DOHH2 (cell line): ENCODE results near the gene FOXF2.
A peak's percentile ranks its signal among the peaks of the same experiment; 100 is the strongest.

Experiments
- H3F3A ChIP-seq: fragments of 200-600 bp; sonication (generic), shearing (Covaris generic); 2 replicates; pipeline ENCODE4 v1.6.0; 2016; ENCODE audit warnings: antibody characterized with exemption, mild to moderate bottlenecking; ENCODE audit not compliant: control insufficient read depth, insufficient read depth
- H3K27ac ChIP-seq: fragments of 200-600 bp; sonication (generic); 2 replicates; pipeline ENCODE4 v1.5.1; 2014; ENCODE audit warnings: low read depth, mild to moderate bottlenecking, low read length, moderate library complexity
- H3K27me3 ChIP-seq: fragments of 200-600 bp; sonication (generic); 2 replicates; pipeline ENCODE4 v1.6.1; 2014; ENCODE audit warnings: mild to moderate bottlenecking, low read length, mixed read lengths; ENCODE audit not compliant: control insufficient read depth
- H3K36me3 ChIP-seq: fragments of 200-600 bp; sonication (generic); 2 replicates; pipeline ENCODE4 v1.6.1; 2014; ENCODE audit warnings: mild to moderate bottlenecking, low read length, moderate library complexity, mixed read lengths; ENCODE audit not compliant: control insufficient read depth
- H3K4me1 ChIP-seq: fragments of 200-600 bp; sonication (generic); 2 replicates; pipeline ENCODE4 v1.6.1; 2014; ENCODE audit warnings: mild to moderate bottlenecking, low read length, mixed read lengths; ENCODE audit not compliant: control insufficient read depth
- H3K4me2 ChIP-seq: fragments of 200-600 bp; sonication (generic); 2 replicates; pipeline ENCODE4 v1.6.0; 2014; ENCODE audit warnings: mild to moderate bottlenecking, low read length, moderate library complexity
- H3K4me3 ChIP-seq: fragments of 200-600 bp; sonication (generic); 2 replicates; pipeline ENCODE4 v1.5.1; 2014; ENCODE audit warnings: mild to moderate bottlenecking, low read length, mixed read lengths
- H3K79me2 ChIP-seq: fragments of 200-600 bp; sonication (generic); 2 replicates; pipeline ENCODE4 v1.6.1; 2014; ENCODE audit warnings: mild to moderate bottlenecking, low read length, mixed read lengths; ENCODE audit not compliant: control insufficient read depth
- H3K9me2 ChIP-seq: fragments of 200-600 bp; sonication (generic); replicated peaks from 2 replicates; pipeline ENCODE4 v1.6.1; 2014; ENCODE audit warnings: mild to moderate bottlenecking, low read length, mixed read lengths; ENCODE audit not compliant: control insufficient read depth
- H3K9me3 ChIP-seq: fragments of 200-600 bp; sonication (generic); 2 replicates; pipeline ENCODE4 v1.6.1; 2014; ENCODE audit warnings: antibody characterized with exemption, low read length, mixed read lengths; ENCODE audit not compliant: control insufficient read depth, insufficient read depth
- H4K20me1 ChIP-seq: fragments of 200-600 bp; sonication (generic); 2 replicates; pipeline ENCODE4 v1.6.0; 2014; ENCODE audit warnings: low read depth, mild to moderate bottlenecking, antibody characterized with exemption, low read length, moderate library complexity; ENCODE audit not compliant: control insufficient read depth, insufficient read depth
- CTCF ChIP-seq: fragments of 200-600 bp; sonication (generic); IDR thresholded peaks from one replicate; pipeline ENCODE4 v1.5.1; 2014; ENCODE audit warnings: antibody characterized with exemption, mild to moderate bottlenecking, low read depth, low read length; ENCODE audit not compliant: poor library complexity, severe bottlenecking
- EZH2phosphoT487 ChIP-seq: fragments of 200-600 bp; sonication (generic); IDR thresholded peaks from 2 replicates; pipeline ENCODE4 v1.6.1; 2017; ENCODE audit warnings: borderline replicate concordance, mild to moderate bottlenecking, antibody characterized with exemption, low read length, moderate library complexity, mixed read lengths

Gene FOXF2

GRCh38 chr6:1380625-1381427 is 8.6 kb upstream of the FOXF2 start:
- H3F3A ChIP-seq: no peaks in the 10 kb centered on the region
- H4K20me1 ChIP-seq: no peaks in the 10 kb centered on the region
- H3K4me1 ChIP-seq: no peaks in the 10 kb centered on the region
- no peak for TF ChIP-seq EZH2phosphoT487
- TF ChIP-seq CTCF: no peak
- no peak overlapping the region for H3K4me3 ChIP-seq
- no peaks in the 10 kb centered on the region for H3K79me2 ChIP-seq
- H3K9me3 ChIP-seq: no peaks in the 10 kb centered on the region
- no peak overlapping the region for H3K4me2 ChIP-seq
- H3K27ac ChIP-seq: no peak overlapping the region
- no peaks in the 10 kb centered on the region for H3K9me2 ChIP-seq
- H3K27me3 ChIP-seq: peaks cover 20% of the 10 kb centered on the region
- H3K36me3 ChIP-seq: no peaks in the 10 kb centered on the region

DNA sequence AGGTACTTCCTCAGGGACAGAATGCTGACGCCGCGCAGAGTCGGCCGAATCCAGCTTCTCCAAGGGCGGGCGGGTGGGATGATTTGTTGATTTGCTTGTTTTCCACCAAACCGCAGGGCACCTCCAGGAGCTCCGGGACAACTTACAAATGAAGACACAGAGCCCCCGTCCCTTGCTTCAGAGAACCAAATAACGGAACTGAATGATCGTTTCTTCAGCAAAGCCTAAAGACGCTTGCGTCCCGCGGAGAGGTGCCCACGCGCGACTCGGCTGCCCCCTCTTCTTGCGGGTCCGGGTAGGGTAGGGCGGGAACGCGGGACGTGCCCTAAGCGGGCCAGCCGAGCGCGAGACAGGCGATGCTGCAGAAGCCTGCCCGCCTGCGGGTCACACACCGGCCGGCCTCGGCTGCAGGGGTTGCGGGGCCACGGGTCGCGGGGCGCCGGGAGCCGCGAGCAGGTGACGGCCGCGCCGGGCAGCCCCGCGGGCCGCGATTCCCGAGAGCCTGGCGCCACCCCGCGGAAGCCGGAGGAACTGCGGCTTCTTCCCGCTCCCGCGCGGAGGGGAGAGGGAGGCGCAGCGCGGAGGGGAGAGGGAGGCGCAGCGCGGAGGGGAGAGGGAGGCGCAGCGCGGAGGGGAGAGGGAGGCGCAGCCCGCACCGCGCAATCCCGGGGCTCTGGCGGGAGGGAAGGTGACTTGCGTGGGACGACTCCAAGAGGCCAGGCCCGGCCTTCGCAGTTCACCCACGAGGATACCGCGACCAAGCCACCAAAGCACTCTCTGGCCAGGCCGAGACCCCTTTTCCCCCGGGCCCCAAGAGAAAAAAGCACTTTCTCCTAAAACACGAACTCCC is 7.7 kb upstream of the FOXF2 start:
- Histone ChIP-seq H4K20me1 (no peaks in the 10 kb centered on the region), H3K79me2 (no peaks in the 10 kb centered on the region), H3K27ac (no peak overlapping the region), H3K9me3 (no peaks in the 10 kb centered on the region), H3K36me3 (no peaks in the 10 kb centered on the region), H3K4me2 (no peak overlapping the region), H3K4me1 (no peaks in the 10 kb centered on the region), H3F3A (no peaks in the 10 kb centered on the region), H3K27me3 (peaks cover 20% of the 10 kb centered on the region), H3K9me2 (no peaks in the 10 kb centered on the region), H3K4me3 (no peak overlapping the region)
- TF ChIP-seq CTCF (peak; percentile 52), EZH2phosphoT487 (no peak)

DNA sequence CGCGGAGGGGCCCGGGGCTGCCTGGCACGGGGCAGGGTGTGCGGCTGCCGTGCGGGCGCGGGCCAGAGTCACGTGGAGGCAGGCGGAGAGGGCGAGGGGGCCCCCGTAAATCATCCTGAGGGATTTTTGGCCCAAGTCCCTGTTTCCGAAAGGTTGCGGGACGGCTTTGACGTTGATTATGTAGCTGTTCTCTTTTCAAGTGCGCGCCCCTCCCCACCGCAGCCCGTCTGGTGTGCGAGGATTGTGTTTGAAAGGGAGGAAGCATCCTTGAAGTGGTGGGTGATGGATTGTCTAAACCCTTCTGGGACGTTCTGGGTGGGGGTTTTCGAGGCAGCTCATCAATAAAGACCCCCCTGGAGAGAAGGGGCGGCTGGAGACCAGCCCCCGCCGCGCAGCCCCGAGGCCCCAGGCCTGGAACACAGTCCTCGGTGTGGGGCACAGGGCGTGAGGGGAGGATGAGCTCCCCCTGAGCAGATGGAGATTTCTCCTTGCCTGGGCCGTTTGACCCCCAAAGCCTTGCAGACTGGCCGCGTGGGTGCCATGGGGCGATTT is 7.0 kb upstream of the FOXF2 start:
- no peaks in the 10 kb centered on the region for H3K9me3 ChIP-seq
- no peak overlapping the region for H3K4me3 ChIP-seq
- peaks cover 20% of the 10 kb centered on the region for H3K27me3 ChIP-seq
- TF ChIP-seq CTCF (no peak), EZH2phosphoT487 (no peak)
- no peaks in the 10 kb centered on the region for H3K9me2 ChIP-seq
- H3F3A ChIP-seq: no peaks in the 10 kb centered on the region
- H4K20me1 ChIP-seq: no peaks in the 10 kb centered on the region
- H3K36me3 ChIP-seq: no peaks in the 10 kb centered on the region
- H3K79me2 ChIP-seq: no peaks in the 10 kb centered on the region
- H3K4me2 ChIP-seq: no peak overlapping the region
- H3K4me1 ChIP-seq: no peaks in the 10 kb centered on the region
- no peak overlapping the region for H3K27ac ChIP-seq
